NCI-H82 (cell line): ENCODE measurements around the gene IFNL4.
A peak's percentile ranks its signal among the peaks of the same experiment; 100 is the strongest.
"Not testable (repeated sequence)": the region's sequence is repeated elsewhere in the genome, so short reads cannot be mapped to it uniquely, and the experiment has no call there.

Source experiments
- DNase-seq: peaks from one replicate; lab custom pipeline; 2025; lab: John Stamatoyannopoulos, UW

IFNL4 gene

GRCh38 chr19:39219108-39219507, 29.5 kb downstream of the IFNL4 start:
- not testable (repeated sequence) for DNase-seq

GRCh38 chr19:39218230-39219007, 30.2 kb downstream of the IFNL4 start:
- DNase-seq: peak; percentile 97

GRCh38 chr19:39217094-39217493, 31.6 kb downstream of the IFNL4 start:
- no peak for DNase-seq

- DNase-seq: not testable (repeated sequence)
These were observed 33.3 kb downstream of the IFNL4 start for GRCh38 chr19:39215323-39215722.

GRCh38 chr19:39212375-39212742, 36.3 kb downstream of the IFNL4 start:
- peak; percentile 83 for DNase-seq

GRCh38 chr19:39211731-39212374, 36.8 kb downstream of the IFNL4 start:
- no peak for DNase-seq

- no peak for DNase-seq
These were observed 39.5 kb downstream of the IFNL4 start for GRCh38 chr19:39209196-39209595.

- peak; percentile 29 for DNase-seq
These were observed 40.4 kb downstream of the IFNL4 start for GRCh38 chr19:39208175-39208795.

GRCh38 chr19:39207293-39207836, 41.3 kb downstream of the IFNL4 start:
- DNase-seq: no peak

GRCh38 chr19:39206122-39206521, 42.5 kb downstream of the IFNL4 start:
- no peak for DNase-seq

GRCh38 chr19:39205449-39205764, 43.2 kb downstream of the IFNL4 start:
- no peak for DNase-seq

- DNase-seq: no peak
These were observed 45.0 kb downstream of the IFNL4 start, which contains the start of gene SYCN for GRCh38 chr19:39203372-39204341. Gene SYCN, minus strand, starts transcription at chr19:39204263. Its CDS starts 9 bp downstream, at chr19:39204254.

- DNase-seq: no peak
These were observed 45.7 kb downstream of the IFNL4 start for GRCh38 chr19:39202998-39203355.

- peak; percentile 63 for DNase-seq
These were observed 47.9 kb downstream of the IFNL4 start for GRCh38 chr19:39200803-39201115.

GRCh38 chr19:39200066-39200802, 48.4 kb downstream of the IFNL4 start:
- DNase-seq: peak; percentile 40

- peak; percentile 42 for DNase-seq
These were observed 49.6 kb downstream of the IFNL4 start for GRCh38 chr19:39199025-39199424.

- no peak for DNase-seq
These were observed 50.8 kb downstream of the IFNL4 start for GRCh38 chr19:39197808-39198207.

- DNase-seq: peak; percentile 28
These were observed 51.6 kb downstream of the IFNL4 start, which contains the start of gene NCCRP1 for GRCh38 chr19:39196860-39197562. Gene NCCRP1, plus strand, starts transcription at chr19:39196964. Its CDS starts 19 bp downstream, at chr19:39196983.

- peak; percentile 58 for DNase-seq
These were observed 52.3 kb downstream of the IFNL4 start for GRCh38 chr19:39196320-39196719.
